GM12878 (cell line): ENCODE results near the gene CDON. TPM values are rescaled to one million over a fixed set of nuclear protein-coding genes. Genes with fewer than 3 reads are reported as not detected.

ENCODE experiments used
- ATAC-seq: fragments of 200-7000 bp; cut with Tn5 transposase; 3 replicates; pipeline ENCODE4 v1.9.1; 2020; ENCODE audit warnings: mild to moderate bottlenecking, moderate library complexity
- BruUV-seq: library from RNA; stranded (reverse); fragments of 400-500 nt; replicated peaks from 2 replicates; lab custom pipeline; 2021; lab: Mats Ljungman, UMichigan
- CTCF ChIA-PET: fragments of 300-600 bp; sonication (Branson Sonifier 250); formaldehyde crosslinking; extraction: SDS; loops from one replicate; lab custom pipeline; 2021; ENCODE audit warnings: inconsistent platforms; lab: Yijun Ruan, JAX
- POLR2A ChIA-PET: fragments of 350-600 bp; formaldehyde crosslinking; extraction: SDS; loops from one replicate; lab custom pipeline; 2021; ENCODE audit warnings: inconsistent platforms; lab: Charles Lee
- RAD21 ChIA-PET: fragments of 300-600 bp; sonication (Branson Sonifier 250); formaldehyde crosslinking; loops from one replicate; lab custom pipeline; 2023; ENCODE audit warnings: antibody characterized with exemption; ENCODE audit not compliant: unreplicated experiment; lab: Charles Lee
- SMC1A ChIA-PET: fragments of 300-600 bp; sonication (Branson Sonifier 250); formaldehyde crosslinking; loops from one replicate; lab custom pipeline; 2023; ENCODE audit not compliant: unreplicated experiment, uncharacterized antibody; lab: Charles Lee
- DNase-seq: peaks from one replicate; pipeline ENCODE4 v3.0.0-alpha.2; 2011; ENCODE audit warnings: low read depth, low spot score
- FAIRE-seq: peaks from 3 replicates; lab custom pipeline; 2011; peaks lifted over from hg19 to GRCh38; lab: Jason Lieb, UNC
- H2AFZ ChIP-seq: 2 replicates; pipeline ENCODE4 v1.6.0; 2011; ENCODE audit warnings: low read depth, low read length, control low read depth; ENCODE audit not compliant: control insufficient read depth
- H3K27ac ChIP-seq: 2 replicates; pipeline ENCODE4 v1.5.1; 2011; ENCODE audit warnings: control low read depth; ENCODE audit not compliant: control insufficient read depth, insufficient read depth
- H3K27me3 ChIP-seq, 2 experiments: replicated peaks in 1 of 2; 2 replicates each; pipeline versions ENCODE4 v1.6.0 to v1.6.1; 2011; ENCODE audit warnings: low read length in 1 of 2; ENCODE audit not compliant: control insufficient read depth in 2 of 2, insufficient read depth in 2 of 2
- H3K36me3 ChIP-seq, 2 experiments: 2 replicates each; pipeline ENCODE4 v1.5.1; 2011; ENCODE audit warnings: low read length in 1 of 2; ENCODE audit not compliant: control insufficient read depth in 2 of 2, insufficient read depth in 2 of 2
- H3K4me1 ChIP-seq: 2 replicates; pipeline ENCODE4 v1.6.1; 2011; ENCODE audit warnings: mild to moderate bottlenecking, low read length, moderate library complexity, mixed read lengths; ENCODE audit not compliant: control insufficient read depth, insufficient read depth
- H3K4me2 ChIP-seq: 2 replicates; pipeline ENCODE4 v1.6.0; 2011; ENCODE audit warnings: control low read depth; ENCODE audit not compliant: control insufficient read depth, insufficient read depth
- H3K4me3 ChIP-seq: fragments of 200-600 bp; sonication (generic); 2 replicates; pipeline ENCODE4 v1.5.1; 2016
- H3K79me2 ChIP-seq: 2 replicates; pipeline ENCODE4 v1.6.0; 2011; ENCODE audit warnings: low read length; ENCODE audit not compliant: control insufficient read depth, insufficient read depth
- H3K9ac ChIP-seq: 2 replicates; pipeline ENCODE4 v1.8.0; 2011; ENCODE audit warnings: low read length, control low read depth, mixed read lengths; ENCODE audit not compliant: control insufficient read depth, insufficient read depth
- H3K9me3 ChIP-seq: replicated peaks from 3 replicates; pipeline ENCODE4 v1.5.1; 2011; ENCODE audit warnings: mild to moderate bottlenecking, low read length; ENCODE audit not compliant: control insufficient read depth, insufficient read depth
- H4K20me1 ChIP-seq: 2 replicates; pipeline ENCODE4 v1.6.0; 2011; ENCODE audit not compliant: control insufficient read depth, insufficient read depth
- IKZF1 ChIP-seq: fragments of 450-650 bp; conservative IDR thresholded peaks from 2 replicates; pipeline ENCODE4 v1.6.1; 2017; ENCODE audit warnings: antibody characterized with exemption, mild to moderate bottlenecking
- IRF3 ChIP-seq: fragments of 450-650 bp; IDR thresholded peaks from 2 replicates; pipeline ENCODE4 v1.6.1; 2014; ENCODE audit warnings: mild to moderate bottlenecking
- NFXL1 ChIP-seq: fragments of 450-650 bp; IDR thresholded peaks from 2 replicates; pipeline ENCODE4 v1.6.1; 2017; ENCODE audit warnings: antibody characterized with exemption, mild to moderate bottlenecking, borderline replicate concordance
- SREBF2 ChIP-seq: IDR thresholded peaks from 2 replicates; pipeline ENCODE4 v1.6.1; 2012; ENCODE audit warnings: mild to moderate bottlenecking, low read length
- ZNF24 ChIP-seq: fragments of 450-650 bp; IDR thresholded peaks from 2 replicates; pipeline ENCODE4 v1.6.1; 2017; ENCODE audit warnings: antibody characterized with exemption, mild to moderate bottlenecking
- WGBS: methylation state at CpG from one replicate; pipeline ENCODE4 v1.1.6; 2016; ENCODE audit warnings: low lambda C conversion rate; ENCODE audit not compliant: insufficient replicate concordance, insufficient coverage; ENCODE audit errors: missing lambda C conversion rate; 5-methylcytosine and 5-hydroxymethylcytosine counted together
- in situ Hi-C: fragments of 300-500 bp; cut with MboI; formaldehyde crosslinking; loops from 9 replicates; pipeline ENCODE4 v1.14.3; 2018; ENCODE audit warnings: mixed read lengths
- intact Hi-C: fragments of 100-400 bp; cut with micrococcal nuclease; formaldehyde crosslinking; loops from one replicate; pipeline ENCODE4 v1.14.2; 2022; ENCODE audit not compliant: unreplicated experiment
- polyA plus RNA-seq, 11 experiments: library from polyadenylated mRNA; depleted of rRNA in 4 of 11; unstranded in 6 of 11; stranded (reverse) in 5 of 11; fragments of >200 nt; fragmentation: Nextera tagmentation in 4 of 11; fragmentation: Illumina TruSeq in 1 of 11; extraction: Ambion mirVana in 4 of 11; extraction: Trizol in 1 of 11; gene quantifications; 1 replicate in 1 of 11; 2 replicates in 10 of 11; pipeline versions ENCODE4 v1.2.1 to v1.2.3, GENCODE V29; 2011 to 2016; ENCODE audit warnings: inconsistent platforms in 2 of 11, missing spikeins in 2 of 11, low read depth in 1 of 11
- total RNA-seq, 4 experiments: library from RNA; depleted of rRNA in 3 of 4; stranded (reverse); fragments of >200 nt in 3 of 4; fragmentation: Illumina TruSeq in 1 of 4; extraction: Trizol in 1 of 4; gene quantifications; 2 replicates each; pipeline versions ENCODE4 v1.2.1 to v1.2.3, GENCODE V29; 2013 to 2021
- TF ChIP-seq, protein P1 (sequence below): fragments of 450-650 bp; formaldehyde crosslinking; IDR thresholded peaks from 2 replicates; pipeline ENCODE4 v1.5.0; 2022; ENCODE audit warnings: mild to moderate bottlenecking, missing genetic modification characterization

The CDON gene
- total and polyA plus RNA-seq, 10 of the 15 experiments (the other 5 are each of a cell fraction or from before 2014, with no cell fraction given): 0.07 to 4.2 (median 0.36) TPM

- ChIA-PET CTCF (interaction anchor here (2.4 kb wide), 1 partner anchor 33 kb away, joined by 7 read pairs; no protein-coding TSS in a partner anchor), POLR2A (interaction anchor here (0.9 kb wide), 1 partner anchor 65 kb away, joined by 4 read pairs; no protein-coding TSS in a partner anchor), SMC1A (interaction anchor here (0.8 kb wide), 1 partner anchor 13 kb away, joined by 3 read pairs; no protein-coding TSS in a partner anchor), RAD21 (no interaction called here)
- TF ChIP-seq NFXL1 (no peak), IRF3 (no peak), IKZF1 (no peak), ZNF24 (no peak), SREBF2 (no peak)
- TF ChIP-seq, protein P1, sequence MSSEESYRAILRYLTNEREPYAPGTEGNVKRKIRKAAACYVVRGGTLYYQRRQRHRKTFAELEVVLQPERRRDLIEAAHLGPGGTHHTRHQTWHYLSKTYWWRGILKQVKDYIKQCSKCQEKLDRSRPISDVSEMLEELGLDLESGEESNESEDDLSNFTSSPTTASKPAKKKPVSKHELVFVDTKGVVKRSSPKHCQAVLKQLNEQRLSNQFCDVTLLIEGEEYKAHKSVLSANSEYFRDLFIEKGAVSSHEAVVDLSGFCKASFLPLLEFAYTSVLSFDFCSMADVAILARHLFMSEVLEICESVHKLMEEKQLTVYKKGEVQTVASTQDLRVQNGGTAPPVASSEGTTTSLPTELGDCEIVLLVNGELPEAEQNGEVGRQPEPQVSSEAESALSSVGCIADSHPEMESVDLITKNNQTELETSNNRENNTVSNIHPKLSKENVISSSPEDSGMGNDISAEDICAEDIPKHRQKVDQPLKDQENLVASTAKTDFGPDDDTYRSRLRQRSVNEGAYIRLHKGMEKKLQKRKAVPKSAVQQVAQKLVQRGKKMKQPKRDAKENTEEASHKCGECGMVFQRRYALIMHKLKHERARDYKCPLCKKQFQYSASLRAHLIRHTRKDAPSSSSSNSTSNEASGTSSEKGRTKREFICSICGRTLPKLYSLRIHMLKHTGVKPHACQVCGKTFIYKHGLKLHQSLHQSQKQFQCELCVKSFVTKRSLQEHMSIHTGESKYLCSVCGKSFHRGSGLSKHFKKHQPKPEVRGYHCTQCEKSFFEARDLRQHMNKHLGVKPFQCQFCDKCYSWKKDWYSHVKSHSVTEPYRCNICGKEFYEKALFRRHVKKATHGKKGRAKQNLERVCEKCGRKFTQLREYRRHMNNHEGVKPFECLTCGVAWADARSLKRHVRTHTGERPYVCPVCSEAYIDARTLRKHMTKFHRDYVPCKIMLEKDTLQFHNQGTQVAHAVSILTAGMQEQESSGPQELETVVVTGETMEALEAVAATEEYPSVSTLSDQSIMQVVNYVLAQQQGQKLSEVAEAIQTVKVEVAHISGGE: no peak
- Histone ChIP-seq H3K9me3 (no peaks in the 10 kb centered on the region), H3K4me1 (no peaks in the 10 kb centered on the region), H3K79me2 (no peaks in the 10 kb centered on the region), H3K27ac (no peak overlapping the region), H4K20me1 (no peaks in the 10 kb centered on the region), H2AFZ (no peak overlapping the region), H3K9ac (no peak overlapping the region), H3K36me3 (no peaks in the 10 kb centered on the region), H3K27me3 (no peaks in the 10 kb centered on the region; a peak in 1 of 4 replicates), H3K4me2 (no peak overlapping the region), H3K4me3 (no peak overlapping the region)
- 56% methylated on average over 6 of the region's 6 CpGs for WGBS
- BruUV-seq: no TSS peak
- FAIRE-seq (no peak), ATAC-seq (no peak), DNase-seq (no peak)
- intact Hi-C loops: no loop called here
- in situ Hi-C loops: no loop called here
These were observed 87.0 kb downstream of the CDON start for GRCh38 chr11:125975634-125976033.
